ENCODE measurements around the gene CHST4. TPM values are rescaled to one million over a fixed set of nuclear protein-coding genes. Genes with fewer than 3 reads are reported as not detected.
"Not testable (repeated sequence)": the region's sequence is repeated elsewhere in the genome, so short reads cannot be mapped to it uniquely, and the experiment has no call there.

The CHST4 gene
- total RNA-seq, 1 donor from 2014 or later = not detected

- no peak for DNase-seq (ENCODE audit: extremely low read depth, low read depth, low spot score)
These were observed 1.4 kb upstream of the CHST4 start for GRCh38 chr16:71524566-71525553.

DNA sequence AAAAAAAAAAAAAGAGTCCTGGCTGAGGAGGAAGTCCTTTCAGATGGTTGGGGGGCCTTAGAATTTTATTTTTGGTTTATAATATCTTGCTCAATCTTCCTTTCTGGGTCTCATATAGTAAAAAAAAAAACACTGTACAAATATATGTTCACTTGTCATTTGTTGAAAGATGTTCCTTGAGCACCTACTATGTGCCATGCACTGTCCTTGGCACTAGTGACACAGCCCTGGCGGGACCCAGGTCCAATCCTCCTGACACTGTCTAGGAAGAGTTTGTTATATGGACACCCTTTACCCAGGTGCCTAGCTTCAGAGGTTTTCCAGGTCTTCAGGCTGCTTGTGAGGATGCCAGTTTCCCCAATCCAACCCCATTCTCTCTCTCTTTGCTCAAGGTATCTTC, 2.0 kb downstream of the CHST4 start:
- DNase-seq (ENCODE audit: extremely low read depth, low read depth, low spot score) = no peak

DNA sequence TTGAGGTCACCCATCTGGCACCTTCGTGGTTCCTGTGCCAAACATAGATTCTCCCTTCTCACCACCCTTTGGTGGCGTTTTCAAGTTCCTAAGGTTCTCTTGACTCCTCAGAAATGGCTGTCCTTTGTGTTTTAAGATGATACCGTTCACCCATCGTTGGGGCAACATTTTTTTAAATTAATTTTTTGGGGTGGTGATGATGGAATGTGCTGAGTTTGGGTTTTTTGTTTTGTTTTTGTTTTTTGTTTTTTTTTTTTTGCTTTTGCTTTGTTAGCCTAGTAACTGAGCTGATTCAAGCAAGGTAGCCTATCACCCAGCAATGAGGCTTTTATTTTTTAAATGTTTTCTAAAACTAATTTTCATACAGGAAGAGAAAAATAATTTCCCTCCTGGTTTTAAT, 2.6 kb downstream of the CHST4 start:
- no peak for DNase-seq (ENCODE audit: extremely low read depth, low read depth, low spot score)

DNA sequence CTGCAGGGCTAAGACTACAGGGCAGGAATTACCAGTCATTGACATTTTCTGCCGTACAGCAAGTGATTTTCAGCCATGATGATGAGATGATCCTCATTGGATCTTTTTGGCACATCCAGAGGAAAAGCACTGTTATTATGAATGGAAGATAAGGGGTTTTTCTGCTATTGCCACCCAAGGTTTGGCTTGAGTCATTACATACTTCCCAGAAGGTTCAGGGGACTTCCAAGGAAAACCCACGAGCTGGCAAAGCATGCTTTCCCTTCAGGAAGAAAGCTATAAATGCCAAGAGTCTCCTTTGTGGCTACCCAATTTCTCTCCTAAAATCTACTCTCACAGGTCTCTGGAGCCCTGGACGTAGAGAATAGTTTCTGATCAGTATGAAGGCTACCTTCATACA, 6.1 kb downstream of the CHST4 start:
- DNase-seq (ENCODE audit: extremely low read depth, low read depth, low spot score) = no peak

- DNase-seq (ENCODE audit: extremely low read depth, low read depth, low spot score) = no peak
These were observed 10.7 kb downstream of the CHST4 start for GRCh38 chr16:71536752-71537499.

GRCh38 chr16:71537643-71538042, 11.4 kb downstream of the CHST4 start:
- DNase-seq (ENCODE audit: extremely low read depth, low read depth, low spot score) = no peak

DNA sequence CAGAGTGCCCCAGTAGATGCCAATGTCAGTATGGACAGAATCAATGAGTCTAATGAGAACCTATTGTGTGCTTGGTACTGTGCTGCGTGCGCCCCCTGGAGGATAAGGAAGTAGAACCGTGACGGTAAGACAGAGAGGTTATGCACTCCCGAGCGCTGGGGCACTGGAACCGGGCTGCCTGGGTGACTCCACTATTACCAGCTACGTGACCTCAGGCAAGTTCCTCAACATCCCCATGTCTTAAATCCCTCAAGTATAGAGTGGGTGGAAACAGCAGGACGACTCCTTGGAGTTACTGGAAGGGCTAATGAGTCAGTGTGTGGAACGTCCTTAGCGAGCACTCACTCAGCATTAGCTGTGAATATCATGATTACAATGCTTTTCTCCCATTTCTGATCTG, 16.2 kb downstream of the CHST4 start:
- DNase-seq (ENCODE audit: extremely low read depth, low read depth, low spot score) = no peak

DNA sequence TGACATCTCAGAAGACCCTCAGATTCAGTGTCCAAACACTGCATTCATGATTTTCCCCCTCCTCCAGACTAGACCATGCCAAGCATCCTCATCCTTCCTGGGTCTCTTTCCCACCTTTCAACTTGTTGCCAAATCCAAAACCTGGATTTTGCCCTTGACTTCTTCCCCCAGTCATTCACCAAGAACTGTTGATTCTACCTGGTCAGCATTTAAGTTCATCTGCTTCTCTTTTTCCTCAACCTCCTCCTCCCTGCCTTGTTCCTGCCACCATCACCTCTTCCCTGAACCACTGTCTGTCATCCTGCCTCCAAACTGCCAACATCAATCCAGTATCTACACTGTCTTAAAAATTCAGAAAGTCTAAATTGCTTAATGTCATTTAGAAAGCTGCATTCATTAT, 20.9 kb downstream of the CHST4 start:
- DNase-seq (ENCODE audit: extremely low read depth, low read depth, low spot score) = no peak

DNA sequence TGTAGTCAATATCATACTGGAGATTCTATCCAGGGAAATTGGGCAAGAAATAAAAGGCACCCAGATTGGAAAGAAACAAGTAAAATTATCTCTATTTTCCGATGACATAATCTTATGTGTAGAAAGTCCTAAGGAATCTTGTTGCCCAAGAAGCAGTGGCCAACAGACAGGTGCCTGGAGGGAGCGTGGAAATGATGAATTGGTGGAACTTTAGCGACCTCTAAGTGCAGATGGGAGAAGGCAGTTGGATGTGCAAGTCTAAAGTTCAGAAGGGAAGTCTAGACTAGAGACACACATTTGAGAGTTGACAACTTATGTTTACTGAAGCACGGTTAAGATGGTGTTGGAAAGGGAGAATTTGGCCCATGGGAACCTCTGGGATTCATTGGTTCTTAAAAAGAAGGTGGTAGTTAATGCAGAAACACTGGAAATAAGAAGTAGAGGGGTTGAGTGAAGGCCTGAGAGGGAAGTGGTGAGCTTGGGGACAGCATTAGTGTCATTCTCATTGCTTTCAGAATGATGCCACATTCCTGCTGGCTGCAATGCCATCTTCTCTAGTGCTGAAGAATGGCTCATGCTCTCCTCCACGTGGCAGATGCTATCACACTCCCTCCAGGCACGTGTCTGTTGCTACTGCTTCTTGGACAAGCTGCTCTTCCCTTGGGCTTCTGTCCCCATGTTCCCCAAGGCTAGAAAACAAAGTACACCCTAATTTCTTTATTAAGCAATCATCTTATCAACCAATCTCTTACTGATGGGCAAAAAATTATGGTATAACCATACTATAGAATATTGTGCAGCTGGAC, 26.7 kb downstream of the CHST4 start:
- DNase-seq (ENCODE audit: extremely low read depth, low read depth, low spot score) = no peak

- DNase-seq (ENCODE audit: extremely low read depth, low read depth, low spot score) = no peak
These were observed 29.1 kb downstream of the CHST4 start for GRCh38 chr16:71555230-71555891.

- DNase-seq (ENCODE audit: extremely low read depth, low read depth, low spot score) = no peak
These were observed 31.1 kb downstream of the CHST4 start for GRCh38 chr16:71557299-71557698.

DNA sequence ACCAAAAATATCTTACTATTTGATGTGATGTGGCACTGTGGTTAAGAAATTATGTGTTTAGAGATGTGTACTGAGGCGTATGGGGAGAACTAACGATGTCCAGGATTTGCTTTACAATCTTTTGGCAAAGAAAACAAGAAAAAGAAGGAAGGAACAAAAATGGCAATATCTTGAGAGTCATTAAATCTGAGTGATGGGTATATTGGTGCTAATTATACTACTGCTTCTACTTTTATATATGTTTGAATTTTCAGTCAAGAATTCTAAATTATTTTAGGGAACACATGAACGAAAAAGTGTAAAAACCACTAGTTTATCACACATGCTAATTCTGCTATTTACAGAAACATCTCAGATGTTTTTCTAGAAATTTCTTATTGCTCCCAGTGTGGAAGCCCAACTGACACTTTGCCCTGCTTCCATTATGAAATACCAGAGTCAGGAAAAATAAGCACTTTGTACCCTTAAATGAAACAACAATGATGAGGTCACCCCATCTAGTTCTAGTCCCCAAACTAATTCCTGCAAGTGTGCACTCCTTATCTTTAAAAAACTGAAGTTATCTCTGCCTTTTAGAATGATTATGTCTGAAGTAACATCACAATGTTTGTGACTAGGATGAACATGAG, 31.8 kb downstream of the CHST4 start:
- no peak for DNase-seq (ENCODE audit: extremely low read depth, low read depth, low spot score)

DNA sequence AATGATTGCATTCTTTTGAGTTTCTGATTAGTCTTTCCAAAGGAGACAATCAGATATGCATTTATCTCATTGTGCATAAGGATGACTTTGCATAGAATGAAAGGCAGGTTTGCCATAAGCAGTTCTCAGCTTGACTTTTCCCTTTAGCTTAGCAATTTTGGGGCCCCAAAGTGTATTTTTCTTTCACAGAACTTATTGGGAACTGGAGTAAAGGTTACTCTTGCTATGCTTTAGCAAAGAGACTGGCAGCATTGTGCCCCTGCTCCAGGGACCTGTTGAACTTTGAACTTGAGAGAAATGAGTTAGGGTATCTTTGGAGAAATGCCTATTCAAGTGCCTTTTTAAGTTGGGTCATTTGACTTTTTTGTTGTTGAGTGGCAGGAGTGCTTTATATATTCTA, 33.6 kb downstream of the CHST4 start:
- no peak for DNase-seq (ENCODE audit: extremely low read depth, low read depth, low spot score)

DNA sequence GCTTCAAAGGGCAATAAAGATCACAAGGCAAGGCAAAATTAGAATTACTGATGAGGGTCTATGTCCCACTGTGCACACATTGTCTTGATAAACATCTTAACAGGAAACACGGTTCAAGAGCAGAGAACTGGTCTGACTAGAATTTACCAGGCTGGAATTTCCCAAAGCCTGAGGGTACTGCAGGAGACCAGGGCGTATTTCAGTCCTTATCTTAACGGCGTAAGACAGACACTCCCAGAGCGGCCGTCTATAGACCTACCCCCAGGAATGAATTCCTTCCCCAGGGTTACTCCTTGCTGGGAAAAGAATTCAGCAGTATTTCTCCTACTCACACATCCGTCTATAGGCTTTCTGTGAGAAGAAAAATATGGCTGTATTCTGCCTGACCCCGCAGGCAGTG, 35.7 kb downstream of the CHST4 start:
- not testable (repeated sequence) for DNase-seq (ENCODE audit: extremely low read depth, low read depth, low spot score)

- DNase-seq (ENCODE audit: extremely low read depth, low read depth, low spot score) = no peak
These were observed 36.3 kb downstream of the CHST4 start for GRCh38 chr16:71562552-71562951.

DNA sequence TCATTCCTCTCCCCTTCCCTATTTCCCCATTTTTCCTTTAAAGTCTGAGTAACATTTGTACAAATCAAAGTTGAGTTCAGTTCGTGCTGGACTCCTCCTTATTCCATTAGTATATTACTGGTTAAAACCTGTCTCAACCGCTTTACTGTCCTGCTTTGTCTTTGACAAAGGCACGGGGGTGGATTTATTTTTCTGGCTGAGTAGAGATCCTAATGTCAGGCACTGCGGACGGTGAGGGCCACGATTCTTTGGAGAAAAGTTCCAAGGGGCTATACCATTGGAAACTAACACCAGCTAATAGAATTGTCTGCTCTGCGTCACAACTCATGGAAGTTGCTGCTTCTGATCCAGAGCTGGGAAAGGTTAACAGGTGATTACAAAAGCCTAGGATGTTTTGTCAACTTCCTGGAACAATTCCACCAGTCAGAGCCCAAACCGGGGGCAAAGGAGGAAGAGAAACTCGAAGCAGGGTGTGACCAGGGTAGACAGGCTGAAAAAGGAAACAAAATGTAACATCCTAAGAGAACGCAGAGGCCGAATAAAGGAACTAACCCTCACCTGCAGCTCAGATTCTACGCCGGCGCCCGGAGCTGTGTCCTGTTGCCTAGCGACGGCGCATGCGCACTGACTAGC, 38.2 kb downstream of the CHST4 start:
- peak; percentile 33 for DNase-seq (ENCODE audit: extremely low read depth, low read depth, low spot score)

DNA sequence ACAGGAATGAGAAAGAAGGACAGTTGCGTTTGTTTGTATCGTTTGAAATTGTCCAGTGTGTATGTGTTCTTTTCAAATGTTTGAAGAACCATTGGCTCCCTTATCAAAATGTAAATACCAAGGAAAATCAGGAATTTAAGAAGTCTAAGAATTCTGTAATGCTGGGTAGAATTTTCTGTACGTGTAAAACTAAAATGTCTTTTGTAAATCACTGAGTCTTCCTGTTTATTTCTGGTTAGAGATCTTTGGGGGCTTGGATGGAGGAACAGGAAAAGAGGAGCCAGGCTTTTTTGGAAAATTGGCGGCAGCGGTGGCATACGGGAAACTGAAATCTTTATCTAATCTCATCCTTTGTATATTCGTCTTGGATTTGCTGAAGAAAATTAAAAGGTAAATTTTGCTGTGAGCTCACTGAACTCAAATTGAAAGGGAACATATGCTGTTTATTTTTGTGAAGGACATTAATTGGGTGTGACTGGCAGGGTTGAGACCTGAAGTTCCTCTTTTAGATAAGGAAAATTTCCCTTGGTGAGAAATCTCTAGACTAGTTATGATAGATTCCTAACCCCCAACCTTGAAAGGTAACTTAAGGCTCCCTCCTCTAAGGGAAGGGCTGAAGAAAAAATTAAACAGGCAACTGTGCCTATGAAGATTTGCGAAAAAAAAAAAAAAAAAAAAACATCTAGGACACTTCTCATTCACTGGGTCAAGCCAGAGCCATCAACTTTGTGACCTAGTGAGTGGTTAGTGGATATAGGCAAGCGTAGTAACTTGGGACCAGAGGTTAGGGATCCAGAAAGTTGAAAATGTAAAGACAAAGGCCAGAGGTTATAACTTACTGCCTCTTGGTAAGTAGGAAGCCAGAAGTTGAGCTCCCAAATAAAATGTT, 39.8 kb downstream of the CHST4 start:
- no peak for DNase-seq (ENCODE audit: extremely low read depth, low read depth, low spot score)

DNA sequence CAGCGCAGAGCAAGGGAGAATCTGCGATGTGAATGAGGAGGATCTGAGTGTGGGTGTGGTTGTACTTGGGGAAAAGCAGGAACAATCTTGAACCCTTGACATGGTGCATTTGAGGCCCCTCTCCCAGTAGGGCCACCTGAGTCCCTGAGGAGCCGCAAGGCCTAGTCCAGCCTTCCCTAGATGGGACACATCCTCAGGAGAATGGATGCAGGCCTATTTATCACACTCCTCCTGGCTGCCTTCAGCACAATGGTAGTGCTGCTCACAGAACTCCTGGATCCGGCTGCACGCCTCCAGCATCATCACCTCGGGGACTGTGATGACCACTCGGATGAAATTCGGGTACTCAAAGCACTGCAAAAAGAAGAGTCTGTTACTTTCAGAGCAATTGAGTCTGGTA, 41.7 kb downstream of the CHST4 start:
- DNase-seq (ENCODE audit: extremely low read depth, low read depth, low spot score) = no peak

DNA sequence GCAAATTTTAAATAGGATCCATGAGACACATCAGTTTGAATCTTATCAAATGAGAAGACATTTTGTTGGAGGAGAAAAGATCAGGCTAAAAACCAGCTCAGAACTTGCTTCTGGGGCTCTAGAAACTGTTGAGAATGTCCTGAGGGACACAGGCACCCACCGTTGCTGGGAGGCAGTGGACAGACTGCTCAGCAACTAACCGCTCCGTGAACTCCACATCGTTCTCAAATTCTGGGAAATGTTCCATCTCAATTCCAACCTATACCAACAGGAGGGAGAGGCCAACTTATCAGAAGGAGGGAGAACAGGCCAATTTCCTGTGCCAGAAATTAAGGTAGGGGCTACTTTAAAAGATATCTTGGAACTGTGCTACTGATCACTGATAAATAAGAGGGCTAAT, 42.3 kb downstream of the CHST4 start:
- DNase-seq (ENCODE audit: extremely low read depth, low read depth, low spot score) = no peak

All from glomerular endothelial cell (primary cell).